ENCODE results near the gene RAB40A. TPM values are rescaled to one million over a fixed set of nuclear protein-coding genes. Genes with fewer than 3 reads are reported as not detected.
"Not testable (repeated sequence)": the region's sequence is repeated elsewhere in the genome, so short reads cannot be mapped to it uniquely, and the experiment has no call there.

RAB40A gene
- total and polyA plus RNA-seq, 9 donors, result 0.34 to 1.8 (median 0.71) TPM

DNA sequence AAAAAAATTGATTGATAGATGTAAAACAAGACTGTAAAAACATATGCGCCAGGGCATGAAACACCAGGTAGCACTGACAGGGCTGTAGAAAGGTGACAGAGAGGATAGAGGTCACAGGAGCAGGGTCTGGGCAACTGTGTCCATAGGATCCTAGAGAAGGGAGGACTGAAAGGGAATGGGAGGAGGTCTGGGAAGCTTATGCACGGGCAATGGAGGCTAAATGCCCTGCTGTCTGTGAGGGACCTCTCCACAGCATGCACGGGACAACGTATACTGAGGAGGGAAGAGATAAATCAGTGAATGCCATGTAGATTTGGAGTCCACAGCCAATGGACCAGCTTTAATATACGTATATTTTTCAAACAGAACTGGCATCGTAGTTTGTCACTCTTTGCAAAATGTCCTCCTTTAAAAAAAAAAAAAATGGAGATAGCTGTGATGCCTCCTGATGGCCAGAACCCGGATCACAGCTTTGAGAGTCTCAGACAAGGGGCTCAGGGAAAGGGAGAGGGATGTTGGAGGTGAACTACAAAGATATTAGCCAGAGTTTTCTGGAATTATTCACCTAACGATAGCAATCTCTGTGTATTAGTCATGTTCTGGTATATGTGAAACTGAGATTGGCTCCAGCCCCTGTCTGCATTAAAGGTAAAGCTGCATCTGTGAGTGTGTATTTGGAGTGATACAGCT, 16.0 kb downstream of the RAB40A start:
- H3K9me3 ChIP-seq (replicated peaks; ENCODE audit: control insufficient read depth, low read depth, low read length), result no peaks in the 10 kb centered on the region
- H3K27me3 ChIP-seq (ENCODE audit: control insufficient read depth, insufficient read depth, low read length), result peaks cover 20% of the 10 kb centered on the region
- H3K36me3 ChIP-seq (ENCODE audit: control insufficient read depth, insufficient read depth, low read length), result no peaks in the 10 kb centered on the region
- H3K27ac ChIP-seq (ENCODE audit: low read length), result no peak overlapping the region
- H3K4me3 ChIP-seq (ENCODE audit: low read length), result no peak overlapping the region
- WGBS (ENCODE audit: insufficient coverage), result 55% methylated on average over 4 of the region's 8 CpGs
- DNase-seq, result peak; percentile 5
- no peaks in the 10 kb centered on the region for H3K4me1 ChIP-seq (ENCODE audit: control insufficient read depth, insufficient read depth, low read length)

DNA sequence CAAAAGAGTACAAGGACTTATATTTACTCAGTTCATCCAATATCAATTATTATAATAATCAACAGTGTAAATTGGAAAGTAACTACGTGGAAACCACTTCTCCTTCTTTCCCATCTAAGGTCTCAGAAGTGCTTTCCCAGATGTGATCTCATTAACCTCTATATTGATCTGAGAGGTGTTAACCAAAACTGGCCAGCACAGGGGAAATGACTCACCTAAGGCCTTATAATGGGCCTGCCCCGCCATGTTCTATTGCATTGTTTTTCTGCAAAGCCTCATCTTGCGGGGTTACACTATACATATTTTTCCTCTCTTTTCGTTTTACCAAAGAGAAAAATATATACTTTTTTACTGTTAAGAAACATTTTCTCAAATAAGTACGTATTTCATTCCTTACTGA, 20.5 kb downstream of the RAB40A start:
- H3K27ac ChIP-seq (ENCODE audit: low read length), result no peak overlapping the region
- no peaks in the 10 kb centered on the region for H3K4me1 ChIP-seq (ENCODE audit: control insufficient read depth, insufficient read depth, low read length)
- WGBS (ENCODE audit: insufficient coverage), result 40% methylated on average over 1 of the region's 5 CpGs
- H3K36me3 ChIP-seq (ENCODE audit: control insufficient read depth, insufficient read depth, low read length), result no peaks in the 10 kb centered on the region
- no peak overlapping the region for H3K4me3 ChIP-seq (ENCODE audit: low read length)
- no peaks in the 10 kb centered on the region for H3K9me3 ChIP-seq (replicated peaks; ENCODE audit: control insufficient read depth, low read depth, low read length)
- H3K27me3 ChIP-seq (ENCODE audit: control insufficient read depth, insufficient read depth, low read length), result peaks cover 14% of the 10 kb centered on the region
- no peak for DNase-seq

DNA sequence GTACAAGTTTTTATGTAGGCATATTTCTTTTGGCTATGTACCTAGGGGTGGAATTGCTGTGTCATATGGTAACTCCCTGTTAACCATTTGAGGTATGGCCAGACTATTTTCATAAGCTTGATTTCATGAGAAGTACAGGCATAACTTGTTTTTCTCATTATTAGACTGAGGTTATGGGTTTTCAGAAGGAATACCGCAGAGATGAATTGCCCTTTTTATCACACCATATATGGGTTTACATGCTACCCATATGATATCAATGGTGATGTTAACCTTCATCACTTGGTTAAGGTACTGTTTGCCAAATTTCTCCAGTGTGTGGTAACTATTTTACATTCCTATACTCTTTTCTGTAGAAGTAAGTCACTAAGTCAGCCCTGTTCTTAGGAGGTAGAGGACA, 23.5 kb downstream of the RAB40A start:
- H3K4me1 ChIP-seq (ENCODE audit: control insufficient read depth, insufficient read depth, low read length), result no peaks in the 10 kb centered on the region
- H3K36me3 ChIP-seq (ENCODE audit: control insufficient read depth, insufficient read depth, low read length), result no peaks in the 10 kb centered on the region
- no peak overlapping the region for H3K4me3 ChIP-seq (ENCODE audit: low read length)
- DNase-seq, result no peak
- H3K9me3 ChIP-seq (replicated peaks; ENCODE audit: control insufficient read depth, low read depth, low read length), result no peaks in the 10 kb centered on the region
- no CpG with 5 or more reads among the region's 1 CpG for WGBS (ENCODE audit: insufficient coverage)
- H3K27ac ChIP-seq (ENCODE audit: low read length), result no peak overlapping the region
- peaks cover 6% of the 10 kb centered on the region for H3K27me3 ChIP-seq (ENCODE audit: control insufficient read depth, insufficient read depth, low read length)

DNA sequence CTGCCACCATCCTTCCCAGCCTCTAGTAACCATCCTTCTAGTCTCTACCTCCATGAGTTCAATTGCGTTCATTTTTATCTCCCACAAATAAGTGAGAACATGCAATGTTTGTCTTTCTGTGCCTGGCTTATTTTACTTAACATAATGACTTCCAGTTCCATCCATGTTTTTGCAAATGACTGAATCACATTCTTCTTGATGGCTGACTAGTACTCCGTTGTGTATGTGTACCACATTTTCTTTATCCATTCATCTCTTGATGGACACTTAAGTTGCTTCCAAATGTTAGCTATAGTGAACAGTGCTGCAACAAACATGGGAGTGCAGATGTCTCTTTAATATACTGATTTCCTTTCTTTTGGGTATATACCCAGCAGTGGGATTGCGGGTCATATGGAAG, 25.7 kb downstream of the RAB40A start:
- not testable (repeated sequence) for H3K36me3 ChIP-seq (ENCODE audit: control insufficient read depth, insufficient read depth, low read length); H3K27me3 ChIP-seq (ENCODE audit: control insufficient read depth, insufficient read depth, low read length); H3K27ac ChIP-seq (ENCODE audit: low read length); H3K9me3 ChIP-seq (replicated peaks; ENCODE audit: control insufficient read depth, low read depth, low read length); H3K4me1 ChIP-seq (ENCODE audit: control insufficient read depth, insufficient read depth, low read length); H3K4me3 ChIP-seq (ENCODE audit: low read length); DNase-seq
- 64% methylated on average over 1 of the region's 3 CpGs for WGBS (ENCODE audit: insufficient coverage)

DNA sequence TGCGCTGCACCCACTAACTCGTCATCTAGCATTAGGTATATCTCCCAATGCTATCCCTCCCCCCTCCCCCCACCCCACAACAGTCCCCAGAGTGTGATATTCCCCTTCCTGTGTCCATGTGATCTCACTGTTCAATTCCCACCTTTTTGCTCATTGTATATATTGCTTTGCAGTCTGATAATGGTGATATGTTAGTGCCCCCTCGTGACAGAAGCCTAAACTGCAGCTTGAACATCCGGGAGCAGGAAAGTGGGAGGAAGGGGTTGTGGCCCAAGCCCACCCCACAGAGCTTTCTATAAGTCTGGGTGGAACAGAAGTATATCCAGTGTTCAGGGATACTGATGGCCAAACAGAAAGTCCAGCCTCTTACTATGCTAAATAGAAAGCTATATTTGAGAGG, 29.6 kb downstream of the RAB40A start:
- no CpG with 5 or more reads among the region's 4 CpGs for WGBS (ENCODE audit: insufficient coverage)
- not testable (repeated sequence) for H3K27me3 ChIP-seq (ENCODE audit: control insufficient read depth, insufficient read depth, low read length); H3K27ac ChIP-seq (ENCODE audit: low read length); H3K4me1 ChIP-seq (ENCODE audit: control insufficient read depth, insufficient read depth, low read length); H3K4me3 ChIP-seq (ENCODE audit: low read length); H3K9me3 ChIP-seq (replicated peaks; ENCODE audit: control insufficient read depth, low read depth, low read length); H3K36me3 ChIP-seq (ENCODE audit: control insufficient read depth, insufficient read depth, low read length)
- DNase-seq, result peak; percentile 14

DNA sequence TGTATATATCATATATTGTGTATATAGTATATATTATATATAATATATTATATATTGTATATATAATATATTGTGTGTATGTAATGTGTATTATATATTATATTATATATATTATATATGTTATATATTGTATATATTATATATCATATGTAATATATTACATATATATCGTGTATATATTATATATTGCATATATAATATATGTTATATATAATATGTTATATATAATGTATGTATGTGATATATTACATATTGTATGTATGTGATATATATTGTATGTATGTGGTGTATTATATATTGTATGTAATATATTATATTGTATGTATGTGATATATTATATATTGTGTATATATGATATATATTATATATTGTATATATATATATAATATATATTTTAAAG, 30.5 kb downstream of the RAB40A start:
- no CpG with 5 or more reads among the region's 1 CpG for WGBS (ENCODE audit: insufficient coverage)
- DNase-seq, result no peak
- Histone ChIP-seq H3K27me3 (ENCODE audit: control insufficient read depth, insufficient read depth, low read length) (peaks cover 4% of the 10 kb centered on the region), H3K27ac (ENCODE audit: low read length) (no peak overlapping the region), H3K4me3 (ENCODE audit: low read length) (no peak overlapping the region), H3K36me3 (ENCODE audit: control insufficient read depth, insufficient read depth, low read length) (no peaks in the 10 kb centered on the region), H3K9me3 (replicated peaks; ENCODE audit: control insufficient read depth, low read depth, low read length) (no peaks in the 10 kb centered on the region), H3K4me1 (ENCODE audit: control insufficient read depth, insufficient read depth, low read length) (no peaks in the 10 kb centered on the region)

DNA sequence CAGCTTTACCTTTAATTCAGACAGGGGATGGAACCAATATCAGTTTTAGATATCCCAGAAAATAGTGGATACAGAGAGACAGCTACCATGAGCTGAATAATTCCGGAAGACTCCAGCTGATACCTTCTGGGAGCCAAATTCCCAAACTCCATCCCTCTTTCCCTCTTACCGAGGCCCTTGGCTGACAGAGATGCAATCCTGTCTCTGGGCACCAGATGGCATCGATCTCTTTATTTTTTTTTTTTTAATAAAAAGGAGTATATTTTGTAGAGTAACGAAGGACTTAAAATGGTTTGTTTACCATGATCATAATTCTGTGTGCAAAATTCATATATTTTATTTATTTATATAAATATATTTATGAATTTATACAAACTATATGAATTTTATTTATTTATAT, 31.0 kb downstream of the RAB40A start:
- Histone ChIP-seq H3K27ac (ENCODE audit: low read length) (no peak overlapping the region), H3K4me1 (ENCODE audit: control insufficient read depth, insufficient read depth, low read length) (no peaks in the 10 kb centered on the region), H3K9me3 (replicated peaks; ENCODE audit: control insufficient read depth, low read depth, low read length) (no peaks in the 10 kb centered on the region), H3K27me3 (ENCODE audit: control insufficient read depth, insufficient read depth, low read length) (peaks cover 4% of the 10 kb centered on the region), H3K36me3 (ENCODE audit: control insufficient read depth, insufficient read depth, low read length) (no peaks in the 10 kb centered on the region), H3K4me3 (ENCODE audit: low read length) (no peak overlapping the region)
- WGBS (ENCODE audit: insufficient coverage), result 20% methylated on average over 1 of the region's 4 CpGs
- no peak for DNase-seq

DNA sequence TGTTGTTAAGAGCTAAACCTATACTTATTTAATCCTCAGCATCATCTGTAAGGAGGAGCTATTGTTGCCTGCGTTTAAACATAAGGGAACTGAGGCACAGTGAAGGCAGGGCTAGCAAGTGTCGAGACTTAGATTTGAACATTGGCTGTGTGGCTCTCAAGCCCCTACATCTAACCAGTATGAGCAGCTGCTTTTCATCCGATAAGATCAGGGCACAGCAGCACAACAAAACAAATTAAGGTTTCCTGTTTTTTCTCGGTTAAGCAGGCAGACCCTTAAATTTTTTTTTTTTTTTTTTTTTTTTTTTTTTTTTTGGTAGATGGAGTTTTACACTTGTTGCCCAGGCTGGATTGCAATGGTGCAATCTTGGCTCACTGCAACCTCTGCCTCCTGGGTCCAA, 35.6 kb downstream of the RAB40A start:
- H3K27ac ChIP-seq (ENCODE audit: low read length), result no peak overlapping the region
- H3K4me3 ChIP-seq (ENCODE audit: low read length), result no peak overlapping the region
- no peaks in the 10 kb centered on the region for H3K36me3 ChIP-seq (ENCODE audit: control insufficient read depth, insufficient read depth, low read length)
- H3K9me3 ChIP-seq (replicated peaks; ENCODE audit: control insufficient read depth, low read depth, low read length), result no peaks in the 10 kb centered on the region
- no peak for DNase-seq
- H3K27me3 ChIP-seq (ENCODE audit: control insufficient read depth, insufficient read depth, low read length), result peaks cover 2% of the 10 kb centered on the region
- no CpG with 5 or more reads among the region's 4 CpGs for WGBS (ENCODE audit: insufficient coverage)
- H3K4me1 ChIP-seq (ENCODE audit: control insufficient read depth, insufficient read depth, low read length), result no peaks in the 10 kb centered on the region

DNA sequence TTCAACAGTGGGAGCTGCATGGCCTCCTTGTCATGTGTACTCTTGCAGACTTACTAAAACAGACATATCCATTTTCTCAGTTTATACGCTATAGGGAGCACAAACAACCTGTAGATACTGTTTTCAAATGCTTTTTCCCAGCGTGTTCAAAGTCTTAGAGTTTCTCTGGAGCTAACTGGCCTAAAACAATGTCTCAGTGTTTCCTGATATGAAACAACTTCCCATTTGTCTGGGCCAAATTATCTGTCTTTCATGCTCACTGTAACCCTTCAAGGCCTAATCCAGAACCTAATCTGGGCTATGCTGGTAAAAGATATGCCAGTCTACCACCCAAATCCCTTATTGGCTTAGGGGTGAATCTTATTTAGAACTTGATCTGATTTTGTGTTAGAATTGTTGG, 38.8 kb downstream of the RAB40A start:
- no peak for DNase-seq
- Histone ChIP-seq H3K4me3 (ENCODE audit: low read length) (no peak overlapping the region), H3K4me1 (ENCODE audit: control insufficient read depth, insufficient read depth, low read length) (no peaks in the 10 kb centered on the region), H3K27me3 (ENCODE audit: control insufficient read depth, insufficient read depth, low read length) (peaks cover 3% of the 10 kb centered on the region), H3K9me3 (replicated peaks; ENCODE audit: control insufficient read depth, low read depth, low read length) (no peaks in the 10 kb centered on the region), H3K27ac (ENCODE audit: low read length) (no peak overlapping the region), H3K36me3 (ENCODE audit: control insufficient read depth, insufficient read depth, low read length) (no peaks in the 10 kb centered on the region)
- 50% methylated on average over 1 of the region's 2 CpGs for WGBS (ENCODE audit: insufficient coverage)

DNA sequence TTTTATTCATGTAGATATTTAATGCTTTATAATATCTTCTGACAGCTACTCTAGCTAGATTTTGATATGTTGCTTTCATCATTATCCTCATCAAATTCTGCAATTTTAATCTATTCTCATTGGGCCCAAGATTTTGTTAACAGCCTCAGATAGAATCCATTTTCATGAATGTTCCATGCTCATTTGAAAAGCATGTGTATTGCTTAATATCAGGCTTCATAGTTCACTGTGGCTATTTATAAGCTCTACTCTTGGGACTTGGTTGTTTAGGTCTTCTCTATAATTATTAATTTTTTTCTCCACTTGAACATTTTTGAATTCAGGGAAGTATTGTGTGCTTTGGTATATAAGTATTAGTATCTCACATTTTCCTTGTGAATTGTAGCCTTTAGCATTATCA, 41.8 kb downstream of the RAB40A start:
- Histone ChIP-seq H3K9me3 (replicated peaks; ENCODE audit: control insufficient read depth, low read depth, low read length) (no peaks in the 10 kb centered on the region), H3K4me3 (ENCODE audit: low read length) (no peak overlapping the region), H3K27me3 (ENCODE audit: control insufficient read depth, insufficient read depth, low read length) (peaks cover 7% of the 10 kb centered on the region), H3K36me3 (ENCODE audit: control insufficient read depth, insufficient read depth, low read length) (no peaks in the 10 kb centered on the region), H3K27ac (ENCODE audit: low read length) (no peak overlapping the region), H3K4me1 (ENCODE audit: control insufficient read depth, insufficient read depth, low read length) (no peaks in the 10 kb centered on the region)
- no peak for DNase-seq

DNA sequence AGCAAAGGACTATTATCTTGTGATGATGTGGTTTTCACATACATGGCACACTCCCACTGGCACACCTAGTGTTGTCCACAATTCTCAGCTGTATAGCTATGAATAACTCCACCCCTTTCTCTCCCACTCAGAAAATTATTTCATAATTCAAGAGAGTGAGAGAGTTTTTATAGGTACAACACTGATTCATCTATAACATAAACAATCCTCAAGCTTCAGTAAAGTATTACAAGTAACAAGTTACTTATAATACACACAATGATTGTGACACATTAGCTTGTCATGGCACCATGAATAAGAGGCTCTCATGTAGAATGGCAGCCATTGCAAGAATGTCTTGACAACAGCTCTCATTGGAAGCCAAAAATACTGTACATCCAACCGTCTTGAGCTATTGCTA, 43.9 kb downstream of the RAB40A start:
- Histone ChIP-seq H3K9me3 (replicated peaks; ENCODE audit: control insufficient read depth, low read depth, low read length) (no peaks in the 10 kb centered on the region), H3K27ac (ENCODE audit: low read length) (no peak overlapping the region), H3K4me1 (ENCODE audit: control insufficient read depth, insufficient read depth, low read length) (no peaks in the 10 kb centered on the region), H3K36me3 (ENCODE audit: control insufficient read depth, insufficient read depth, low read length) (no peaks in the 10 kb centered on the region), H3K27me3 (ENCODE audit: control insufficient read depth, insufficient read depth, low read length) (peaks cover 7% of the 10 kb centered on the region), H3K4me3 (ENCODE audit: low read length) (no peak overlapping the region)
- no CpG with 5 or more reads among the region's 1 CpG for WGBS (ENCODE audit: insufficient coverage)
- DNase-seq, result no peak

All from muscle of leg (tissue), 11 donors.